ENCODE measurements around the gene SCEL.
A peak's percentile ranks its signal among the peaks of the same experiment; 100 is the strongest.
"Not testable (repeated sequence)": the region's sequence is repeated elsewhere in the genome, so short reads cannot be mapped to it uniquely, and the experiment has no call there.

SCEL gene

DNA sequence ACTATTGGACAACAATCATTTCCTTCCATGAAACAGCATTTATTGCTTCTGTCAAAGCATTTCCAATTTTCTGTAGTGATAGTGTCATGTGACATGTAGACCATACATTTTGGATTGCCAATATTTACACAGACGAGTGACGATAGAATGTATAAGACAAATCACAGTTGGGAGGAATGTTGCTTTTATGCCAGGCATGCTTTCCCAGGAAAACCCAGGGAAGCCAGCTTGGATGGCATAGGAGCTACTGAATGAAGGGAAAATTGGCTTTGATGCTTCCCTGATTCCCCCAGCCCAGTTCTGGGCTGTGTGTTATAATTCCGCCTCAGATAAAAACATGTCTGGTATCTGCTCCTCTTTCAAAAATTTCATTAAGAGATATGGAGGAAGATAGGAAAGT, 22.5 kb downstream of the SCEL start:
- DNase-seq (ENCODE audit: low spot score) = no peak

DNA sequence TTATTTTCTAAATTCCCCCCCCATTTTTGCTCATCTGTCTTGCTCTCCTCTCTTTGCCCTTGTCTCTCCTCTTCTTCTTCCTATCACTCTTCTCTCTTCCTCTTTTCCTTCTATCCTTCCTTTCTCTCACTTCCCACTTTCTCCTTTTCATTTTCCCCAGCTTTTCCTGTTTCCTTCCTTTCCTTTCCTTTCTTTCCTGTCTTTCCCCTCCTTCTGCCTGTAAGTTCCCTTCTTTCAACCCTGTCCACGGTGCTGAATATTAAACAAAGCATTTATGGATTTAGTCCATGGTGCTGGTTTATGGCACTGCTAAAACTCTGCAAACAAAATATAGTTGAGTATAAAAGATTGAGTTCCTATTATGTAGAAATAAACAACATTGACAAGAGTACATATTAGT, 27.6 kb downstream of the SCEL start:
- no peak for DNase-seq (ENCODE audit: low spot score)

DNA sequence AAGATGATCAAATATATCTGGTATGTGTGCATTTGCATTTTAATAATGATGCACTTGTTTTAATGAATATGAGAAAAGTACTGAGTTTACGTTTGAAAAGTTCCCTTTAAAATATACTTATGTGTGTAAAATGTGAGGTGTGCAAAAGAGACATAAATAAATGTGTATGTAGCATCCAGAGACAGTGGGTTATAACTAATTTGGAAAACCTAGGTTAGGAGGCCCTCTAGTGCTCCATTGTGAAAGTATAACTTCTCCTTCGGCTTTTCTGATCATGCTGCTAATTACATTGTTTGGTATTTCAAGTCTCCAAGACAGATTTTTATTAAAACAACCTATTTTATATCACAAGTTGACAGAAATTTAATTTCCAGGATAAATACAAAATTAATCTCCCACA, 30.1 kb downstream of the SCEL start:
- DNase-seq (ENCODE audit: low spot score) = peak; percentile 48

DNA sequence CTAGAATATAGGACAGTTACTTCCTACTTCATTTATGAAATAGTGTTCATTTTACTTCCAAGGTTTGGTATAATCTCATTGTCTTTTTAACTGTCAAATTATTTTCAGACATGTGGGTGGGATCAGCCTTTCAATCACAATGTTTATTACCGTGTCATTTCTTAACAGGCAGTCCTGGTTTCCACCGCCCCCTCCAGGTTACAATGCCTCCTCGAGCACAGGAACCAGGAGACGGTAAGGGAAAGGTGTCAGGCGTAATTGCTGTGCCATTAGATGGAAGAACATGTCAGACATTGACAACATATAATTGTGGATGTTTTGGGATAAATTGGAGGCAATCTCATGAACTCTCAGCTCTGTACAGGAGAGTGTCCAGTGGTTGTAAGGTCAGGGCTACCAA, 36.5 kb downstream of the SCEL start:
- DNase-seq (ENCODE audit: low spot score) = no peak

DNA sequence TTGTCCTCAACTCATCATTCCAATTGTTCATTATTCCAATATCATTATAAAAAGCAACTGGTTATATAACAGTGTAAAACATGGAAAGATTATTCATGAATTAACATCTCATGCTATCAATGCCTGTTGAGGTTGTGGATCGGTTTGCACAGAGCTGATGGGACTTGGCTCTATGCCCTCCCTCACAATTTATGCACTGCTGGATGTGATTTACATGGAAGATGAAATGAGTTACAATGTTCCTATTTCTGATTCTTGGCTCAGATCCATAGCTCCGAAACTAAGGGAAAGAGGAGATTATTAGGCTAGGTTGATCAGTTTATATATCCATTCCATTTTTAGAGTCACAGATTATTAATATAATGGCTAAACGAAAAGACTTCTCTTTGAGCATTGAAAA, 38.6 kb downstream of the SCEL start:
- no peak for DNase-seq (ENCODE audit: low spot score)

DNA sequence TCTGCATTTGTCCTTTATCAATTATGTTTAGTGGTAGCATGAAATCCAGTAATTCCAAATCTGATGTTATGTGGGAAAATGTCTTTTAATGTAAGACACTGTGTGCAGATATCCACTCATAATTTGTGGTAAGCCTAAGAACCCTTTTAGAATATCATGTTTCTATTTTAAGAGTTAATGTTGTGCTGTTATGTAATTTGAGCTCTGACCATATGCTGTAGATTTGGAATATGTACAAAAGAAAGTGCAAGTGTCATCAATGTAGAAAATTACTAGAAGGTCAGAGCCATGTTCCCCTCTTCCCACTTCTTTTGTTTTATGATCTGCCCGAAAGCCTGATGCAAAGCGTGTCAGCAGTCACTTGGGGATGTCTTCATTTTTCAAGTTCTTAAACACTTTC, 44.5 kb downstream of the SCEL start:
- no peak for DNase-seq (ENCODE audit: low spot score)

DNA sequence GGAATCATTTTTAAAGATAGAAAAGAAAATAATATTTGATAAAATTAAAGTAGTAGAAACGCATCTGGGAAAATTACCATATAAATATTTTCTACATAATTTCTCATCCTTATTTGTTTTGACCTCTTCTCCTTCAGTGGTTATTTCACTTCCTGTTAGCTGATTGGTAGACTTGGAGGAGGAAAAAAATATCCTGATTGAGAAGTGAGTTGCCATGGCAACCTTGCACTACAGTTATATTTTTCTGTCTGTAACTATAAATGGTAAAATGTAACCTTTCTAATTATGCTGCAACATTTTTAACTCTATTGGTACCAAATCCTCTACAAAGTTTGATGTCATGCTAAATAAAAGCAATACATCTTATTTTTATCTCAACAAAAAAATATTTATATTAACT, 45.2 kb downstream of the SCEL start:
- DNase-seq (ENCODE audit: low spot score) = no peak

DNA sequence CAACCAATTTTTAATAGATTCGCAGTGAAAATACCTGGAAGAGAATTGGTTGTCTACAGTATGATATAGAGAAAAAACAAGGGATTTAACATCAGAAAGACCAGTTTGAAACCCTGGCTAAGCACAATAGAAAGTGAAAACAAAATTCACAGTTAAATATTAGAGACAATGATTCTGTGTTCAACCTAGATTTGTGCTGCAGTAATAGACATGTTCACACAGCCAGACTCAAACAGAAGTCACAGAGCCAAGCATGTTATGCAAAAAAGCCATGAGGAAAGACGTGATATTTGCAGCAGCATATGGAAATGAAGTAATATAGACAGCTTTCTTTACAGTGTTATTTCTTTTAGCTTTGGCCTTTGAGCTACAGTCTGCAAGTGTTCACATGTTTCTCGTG, 48.1 kb downstream of the SCEL start:
- no peak for DNase-seq (ENCODE audit: low spot score)

DNA sequence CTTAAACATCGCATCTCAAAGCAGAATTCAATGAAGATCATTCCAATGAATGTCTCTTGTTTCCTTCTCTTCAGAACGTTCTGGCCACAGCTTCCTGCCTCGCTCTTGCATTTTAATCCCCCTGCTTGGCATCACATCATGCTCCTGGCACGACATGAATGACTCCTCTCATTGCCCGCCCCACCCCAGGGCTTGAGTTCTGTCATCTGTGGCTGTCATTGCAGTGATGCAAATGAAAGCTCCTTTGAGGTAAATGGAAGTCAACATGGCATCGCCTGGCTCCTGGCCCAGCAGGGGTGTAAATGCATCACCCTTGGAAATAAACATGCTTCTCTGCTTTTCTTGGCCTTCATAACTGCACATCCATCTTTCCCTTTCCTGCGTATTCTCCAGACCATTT, 48.6 kb downstream of the SCEL start:
- DNase-seq (ENCODE audit: low spot score) = peak; percentile 83

DNA sequence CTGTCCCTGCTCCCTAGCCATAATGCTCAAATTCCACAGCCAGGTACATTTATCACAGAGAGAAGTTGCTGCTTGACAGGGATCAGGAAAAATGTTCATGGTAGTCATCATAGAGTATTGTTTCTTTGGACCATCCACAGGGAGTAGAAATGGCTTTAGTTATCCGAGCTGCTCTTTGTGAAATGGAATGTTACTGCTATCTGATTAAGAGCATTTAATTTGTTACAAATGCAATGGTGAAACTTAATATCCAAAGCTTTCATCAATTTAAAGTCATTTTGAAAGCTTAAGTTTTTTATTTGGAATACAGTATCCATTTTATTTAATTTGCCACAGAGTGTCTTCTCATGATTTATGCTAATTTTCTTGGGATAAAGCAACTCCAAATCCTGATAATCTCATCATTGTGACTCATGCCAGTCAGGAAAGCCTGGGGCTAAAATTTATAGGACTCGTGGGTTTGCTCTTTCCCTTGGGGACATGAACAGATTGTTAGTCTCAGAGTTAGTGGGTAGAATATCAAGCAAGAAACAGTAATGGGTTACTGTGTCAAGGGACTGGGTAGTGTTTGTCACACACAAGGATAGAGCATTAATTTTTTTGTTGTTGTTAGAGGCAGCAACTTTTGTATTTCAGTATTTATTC, 59.8 kb downstream of the SCEL start:
- peak; percentile 90 for DNase-seq (ENCODE audit: low spot score)

DNA sequence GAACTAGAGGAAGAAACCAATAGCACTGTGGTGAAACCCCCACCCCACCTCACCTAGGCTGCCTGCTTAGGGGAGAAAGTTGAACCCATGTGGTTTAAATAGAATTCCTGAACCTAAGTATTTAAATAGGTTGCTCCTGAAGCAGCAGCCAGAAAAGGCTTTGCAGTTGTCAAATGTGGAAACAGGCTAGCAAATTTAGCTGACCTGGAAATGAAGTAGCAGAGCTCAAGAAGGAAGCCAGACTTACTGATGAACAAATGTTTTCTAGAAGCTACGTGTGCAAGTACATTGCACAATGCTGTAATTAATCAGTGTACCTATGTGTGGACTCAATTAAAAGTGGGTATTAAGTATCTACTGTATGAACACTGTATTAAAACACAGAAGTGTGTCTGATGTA, 61.3 kb downstream of the SCEL start:
- DNase-seq (ENCODE audit: low spot score) = no peak

DNA sequence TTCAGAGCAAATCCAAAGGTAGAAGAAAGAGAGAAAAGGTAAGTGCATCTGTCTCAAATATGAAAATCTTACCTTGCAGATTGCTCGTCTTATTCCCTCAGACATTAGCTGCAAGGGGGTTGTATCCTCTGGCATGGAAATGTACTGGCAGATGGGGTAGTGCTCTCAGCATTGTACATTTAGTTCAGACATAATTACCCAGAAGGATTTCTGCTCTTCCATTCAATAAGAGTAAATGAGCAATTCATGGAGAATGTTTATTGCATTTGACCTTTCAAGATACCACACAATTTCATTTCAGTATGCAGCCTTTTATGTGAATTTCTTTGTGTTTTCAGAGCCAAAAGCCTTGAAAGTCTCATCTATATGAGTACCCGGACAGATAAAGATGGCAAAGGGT, 63.8 kb downstream of the SCEL start:
- DNase-seq (ENCODE audit: low spot score) = peak; percentile 66

DNA sequence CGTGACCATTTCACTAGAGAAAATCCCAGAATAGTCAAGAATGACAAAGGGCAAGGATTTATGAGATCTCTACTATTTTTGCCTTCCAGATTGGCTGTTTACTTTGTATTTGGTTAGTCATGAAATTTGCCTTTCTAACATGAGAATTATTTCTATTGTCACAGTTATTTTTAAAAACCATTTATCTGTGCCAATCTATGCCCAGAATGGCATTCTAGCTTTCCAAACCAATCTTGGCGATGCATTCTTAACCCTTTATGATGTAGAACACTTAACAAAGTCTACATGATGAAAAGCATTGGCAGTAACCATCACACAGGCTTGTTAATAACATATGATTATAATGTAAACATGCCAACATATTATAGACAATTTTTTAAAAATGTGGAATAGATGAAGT, 65.2 kb downstream of the SCEL start:
- no peak for DNase-seq (ENCODE audit: low spot score)

DNA sequence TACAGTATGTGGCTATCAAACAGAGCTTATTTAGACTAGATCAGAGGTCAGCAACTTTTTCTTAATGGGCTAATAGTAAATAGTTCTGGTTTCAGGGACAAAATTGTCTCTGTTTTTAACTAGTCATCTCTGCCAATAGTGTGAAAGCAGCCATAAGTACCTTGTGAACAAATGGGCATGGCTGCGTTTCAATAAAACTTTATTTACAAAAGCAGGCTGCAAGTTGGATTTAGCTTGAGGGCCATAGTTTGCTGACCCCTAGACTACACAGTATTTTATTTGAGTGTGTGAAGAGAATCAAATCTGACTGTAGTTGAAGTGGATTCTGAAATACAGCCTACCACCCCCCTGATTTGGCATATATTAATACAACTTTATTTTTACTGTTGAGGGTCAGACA, 75.6 kb downstream of the SCEL start:
- DNase-seq (ENCODE audit: low spot score) = no peak

DNA sequence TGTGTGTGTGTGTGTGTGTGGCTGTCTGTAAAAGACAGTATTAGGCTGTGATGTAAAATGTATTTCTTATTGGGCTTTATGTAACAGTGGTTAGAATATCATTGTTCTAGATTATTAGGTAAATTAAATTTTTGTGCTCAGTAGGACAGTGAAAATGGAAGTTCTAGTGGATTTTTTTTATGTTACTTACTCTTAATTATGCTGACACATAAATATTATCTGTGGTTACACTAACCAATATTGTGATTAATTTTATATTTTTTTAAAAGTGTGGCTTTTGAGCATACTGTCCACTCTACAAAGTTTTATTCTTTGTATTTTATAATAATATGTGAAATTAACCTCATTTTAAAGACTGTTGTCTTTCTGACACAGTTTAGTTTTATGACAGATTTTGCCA, 80.5 kb downstream of the SCEL start:
- DNase-seq (ENCODE audit: low spot score) = no peak

DNA sequence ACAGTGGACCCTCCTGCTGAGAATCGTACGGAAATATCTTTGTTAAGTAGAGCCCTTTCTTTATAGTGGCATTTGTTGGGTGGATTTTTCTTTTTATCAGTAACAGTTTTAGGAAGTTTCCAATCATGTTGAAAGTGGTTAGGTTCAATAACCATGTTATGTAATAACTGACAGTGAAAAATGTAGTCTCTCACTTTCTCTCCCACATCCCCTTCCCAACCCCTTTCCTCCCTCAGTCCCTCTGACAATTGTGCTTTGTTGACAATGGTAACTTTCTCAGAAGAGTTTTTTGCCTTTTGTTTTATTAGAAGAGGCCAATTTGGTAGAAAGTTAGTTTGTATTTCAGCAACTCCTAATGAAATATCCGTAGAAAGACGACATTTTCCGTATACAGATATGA, 84.1 kb downstream of the SCEL start:
- DNase-seq (ENCODE audit: low spot score) = no peak

DNA sequence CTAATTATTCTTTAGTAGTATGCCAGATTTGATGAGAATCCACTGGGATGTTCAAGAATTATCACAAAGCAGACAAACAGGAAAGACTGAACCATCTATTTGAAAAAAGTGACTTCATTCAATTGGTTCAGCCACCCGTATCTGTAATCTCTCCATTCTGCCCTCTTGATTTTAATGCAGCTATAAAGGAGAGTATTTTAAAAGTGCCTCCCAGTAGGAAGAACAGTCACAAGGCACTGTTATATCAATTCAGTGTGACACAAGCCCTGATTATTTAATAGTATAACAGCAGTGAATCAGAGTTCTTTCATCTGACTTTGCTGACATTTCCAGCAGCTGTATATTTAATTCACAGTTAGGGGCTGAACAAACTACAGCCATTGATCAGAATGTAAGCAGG, 84.6 kb downstream of the SCEL start:
- DNase-seq (ENCODE audit: low spot score) = peak; percentile 25

DNA sequence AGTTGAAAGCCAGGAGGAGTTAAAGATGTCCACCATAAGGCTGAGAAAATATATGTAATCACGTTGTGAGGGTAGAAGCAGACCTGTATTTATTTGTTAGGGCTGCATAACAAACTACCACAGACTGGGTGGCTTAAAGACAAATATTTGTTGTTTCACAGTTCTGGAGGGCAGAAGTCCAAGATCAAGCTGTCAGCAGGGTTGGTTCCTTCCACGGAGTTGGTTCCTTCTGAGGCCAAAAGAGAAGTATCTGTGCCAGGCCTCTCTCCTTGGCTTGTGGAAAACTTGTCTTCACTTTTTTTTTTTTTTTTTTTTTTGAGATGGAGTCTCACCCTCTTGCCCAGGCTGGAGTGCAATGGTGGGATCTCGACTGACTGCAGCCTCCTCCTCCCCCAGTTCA, 88.3 kb downstream of the SCEL start:
- DNase-seq (ENCODE audit: low spot score) = no peak

DNA sequence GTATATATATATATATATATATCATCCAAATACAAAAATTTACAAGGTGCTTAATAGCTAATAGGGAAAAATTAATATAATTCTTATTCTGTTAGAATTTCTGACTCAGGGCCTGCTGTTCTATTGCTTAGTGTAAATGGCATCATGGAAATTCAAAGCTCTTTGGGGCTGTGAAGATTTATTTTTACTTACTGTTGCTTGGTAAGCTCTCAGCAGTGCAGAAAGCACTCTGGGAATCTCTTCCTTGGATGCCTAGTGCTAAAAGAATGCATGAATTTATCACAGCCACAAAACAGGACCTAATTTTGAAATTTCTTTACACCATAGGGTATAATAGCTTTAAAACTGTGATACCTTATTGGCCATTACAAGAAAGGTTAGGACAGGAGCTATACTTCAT, 92.7 kb downstream of the SCEL start:
- no peak for DNase-seq (ENCODE audit: low spot score)

DNA sequence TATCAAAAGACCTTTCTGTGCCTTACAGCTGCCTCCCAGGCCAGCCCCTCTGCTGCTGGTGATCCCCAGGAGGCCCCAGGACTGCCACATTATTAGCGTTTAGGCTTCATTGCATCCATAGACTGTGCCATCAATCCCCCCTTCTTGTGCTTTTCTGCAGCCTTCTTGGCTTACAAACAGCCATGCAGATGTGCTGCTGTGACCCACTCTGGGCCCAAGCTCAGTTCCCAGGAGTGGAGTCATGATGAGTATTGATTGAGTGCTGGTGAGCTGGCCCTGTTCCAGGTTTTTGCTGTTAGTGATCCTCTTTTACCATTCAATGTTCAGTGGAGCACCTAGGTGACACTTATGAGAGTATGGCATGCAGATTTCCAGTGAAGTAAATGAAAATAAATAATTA, 102.1 kb downstream of the SCEL start:
- no peak for DNase-seq (ENCODE audit: low spot score)

DNA sequence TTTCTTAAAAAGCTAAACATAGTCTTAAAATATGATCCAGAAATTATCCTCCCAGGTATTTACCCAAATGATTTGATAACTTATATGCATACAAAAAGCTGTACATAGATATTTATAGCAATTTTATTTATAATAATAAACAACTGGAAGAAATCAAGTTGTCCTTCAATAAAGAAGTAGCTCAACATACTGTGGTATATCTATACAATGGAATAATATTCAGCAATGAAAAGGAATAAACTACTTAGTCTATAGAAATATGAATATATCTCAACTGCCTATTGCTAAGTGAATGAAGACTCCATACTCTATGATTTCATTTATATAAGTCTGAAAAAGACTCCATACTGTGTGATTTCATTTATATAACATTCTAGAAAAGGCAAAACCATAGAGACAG, 114.9 kb downstream of the SCEL start:
- DNase-seq (ENCODE audit: low spot score) = no peak

DNA sequence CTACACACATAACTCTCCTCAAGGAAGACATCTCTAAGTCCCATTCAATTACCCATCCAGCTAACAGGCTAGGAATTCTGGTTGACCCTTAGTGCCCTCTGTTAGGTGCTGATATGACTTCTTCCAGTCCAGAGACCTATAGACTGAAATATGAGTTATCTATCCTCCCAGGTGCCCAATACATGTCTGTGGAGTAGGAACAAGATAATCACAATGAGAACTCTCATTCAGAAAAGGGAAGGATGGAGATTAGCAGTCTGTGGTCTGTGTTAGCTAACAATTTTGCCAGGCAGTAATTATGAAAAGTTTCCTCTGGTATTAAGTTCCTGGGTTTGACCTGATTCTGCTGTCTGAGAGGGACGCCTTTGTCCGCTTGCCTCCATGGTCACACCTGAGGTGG, 117.8 kb downstream of the SCEL start:
- DNase-seq (ENCODE audit: low spot score) = no peak

DNA sequence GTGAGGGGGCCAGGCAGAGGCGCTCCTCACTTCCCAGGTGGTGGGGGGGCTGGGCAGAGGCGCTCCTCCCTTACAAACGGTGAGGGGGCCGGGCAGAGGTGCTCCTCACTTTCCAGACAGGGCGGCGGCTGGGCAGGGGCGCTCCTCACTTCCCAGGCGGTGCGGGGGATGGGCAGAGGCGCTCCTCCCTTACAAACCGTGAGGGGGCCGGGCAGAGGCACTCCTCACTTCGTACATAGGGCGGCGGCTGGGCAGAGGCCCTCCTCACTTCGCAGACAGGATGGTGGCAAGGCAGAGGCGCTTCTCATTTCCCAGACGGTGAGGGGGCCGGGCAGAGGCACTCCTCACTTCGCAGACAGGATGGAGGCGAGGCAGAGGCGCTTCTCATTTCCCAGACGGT, 124.5 kb downstream of the SCEL start:
- DNase-seq (ENCODE audit: low spot score) = not testable (repeated sequence)

DNA sequence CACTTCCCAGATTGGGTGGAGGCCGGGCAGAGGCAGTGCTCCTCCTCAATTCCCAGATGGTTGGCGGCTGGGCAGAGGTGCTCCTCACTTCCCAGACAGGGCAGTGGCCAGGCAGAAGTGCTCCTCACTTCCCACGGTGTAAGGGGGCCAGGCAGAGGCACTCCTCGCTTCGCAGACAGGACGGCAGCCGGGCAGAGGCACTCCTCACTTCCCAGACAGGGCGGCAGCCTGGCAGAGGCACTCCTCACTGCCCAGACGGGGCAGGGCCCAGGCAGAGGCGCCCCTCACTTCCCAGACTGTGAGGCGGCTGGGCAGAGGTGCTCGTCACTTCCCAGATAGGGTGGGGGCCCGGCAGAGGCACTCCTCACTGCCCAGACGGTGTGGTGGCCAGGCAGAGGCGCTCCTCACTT, 125.3 kb downstream of the SCEL start:
- DNase-seq (ENCODE audit: low spot score) = no peak

DNA sequence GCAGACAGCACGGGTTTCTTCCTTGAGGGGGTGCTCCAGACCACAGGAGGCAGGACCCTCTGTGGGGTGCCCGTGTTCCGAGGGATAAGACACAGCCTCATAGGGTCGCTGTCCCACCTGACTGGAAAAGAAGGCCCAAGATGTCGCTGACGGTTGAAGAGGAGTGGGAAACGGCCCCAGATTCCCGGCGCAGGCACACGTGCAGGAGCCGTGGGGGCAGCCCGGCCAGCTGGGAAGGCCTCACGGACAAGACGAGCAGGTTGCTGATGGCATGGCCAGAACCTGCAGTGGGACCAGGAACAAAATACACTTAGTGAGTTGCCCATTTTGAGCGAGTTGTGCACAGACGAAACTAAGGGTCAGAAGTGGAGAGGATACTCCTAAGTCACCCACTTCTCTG, 126.8 kb downstream of the SCEL start:
- DNase-seq (ENCODE audit: low spot score) = not testable (repeated sequence)

Data from COLO829 (cell line).